ENCODE results near the gene ZNF644.

DNA sequence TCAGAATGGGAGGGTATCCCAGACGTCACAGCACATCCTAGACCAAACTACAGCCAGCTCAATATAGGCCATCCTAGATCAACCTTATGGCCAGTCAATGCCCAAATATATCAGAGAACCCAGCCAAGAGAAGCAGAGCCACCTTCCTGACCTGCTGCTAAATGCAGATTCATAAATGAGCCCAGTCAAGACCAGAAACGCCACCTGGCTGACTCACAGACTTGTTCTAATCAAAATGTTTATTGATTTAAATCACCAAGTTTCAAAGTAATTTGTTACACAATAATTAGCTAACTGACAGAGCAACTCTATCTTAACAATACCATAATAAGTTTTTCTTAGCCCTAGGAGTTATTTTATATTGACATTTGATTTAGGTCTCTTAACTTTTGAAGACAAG is 28.6 kb downstream of the ZNF644 start:
- TF ChIP-seq, protein P1, sequence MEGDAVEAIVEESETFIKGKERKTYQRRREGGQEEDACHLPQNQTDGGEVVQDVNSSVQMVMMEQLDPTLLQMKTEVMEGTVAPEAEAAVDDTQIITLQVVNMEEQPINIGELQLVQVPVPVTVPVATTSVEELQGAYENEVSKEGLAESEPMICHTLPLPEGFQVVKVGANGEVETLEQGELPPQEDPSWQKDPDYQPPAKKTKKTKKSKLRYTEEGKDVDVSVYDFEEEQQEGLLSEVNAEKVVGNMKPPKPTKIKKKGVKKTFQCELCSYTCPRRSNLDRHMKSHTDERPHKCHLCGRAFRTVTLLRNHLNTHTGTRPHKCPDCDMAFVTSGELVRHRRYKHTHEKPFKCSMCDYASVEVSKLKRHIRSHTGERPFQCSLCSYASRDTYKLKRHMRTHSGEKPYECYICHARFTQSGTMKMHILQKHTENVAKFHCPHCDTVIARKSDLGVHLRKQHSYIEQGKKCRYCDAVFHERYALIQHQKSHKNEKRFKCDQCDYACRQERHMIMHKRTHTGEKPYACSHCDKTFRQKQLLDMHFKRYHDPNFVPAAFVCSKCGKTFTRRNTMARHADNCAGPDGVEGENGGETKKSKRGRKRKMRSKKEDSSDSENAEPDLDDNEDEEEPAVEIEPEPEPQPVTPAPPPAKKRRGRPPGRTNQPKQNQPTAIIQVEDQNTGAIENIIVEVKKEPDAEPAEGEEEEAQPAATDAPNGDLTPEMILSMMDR (conservative IDR thresholded peaks at IDR 0.05): no peak
- no peak for TF ChIP-seq EZH2 (IDR thresholded peaks at IDR 0.05; ENCODE audit: low read depth)
